SK-N-SH treated with all-trans-retinoic acid at 6 μM for 48 hours (cell line): ENCODE data around the gene SIL1.

Experiments
- ARNTL ChIP-seq: fragments of 450-650 bp; formaldehyde crosslinking; IDR thresholded peaks from 2 replicates; pipeline ENCODE4 v1.5.0; 2020; ENCODE audit warnings: low read depth, mild to moderate bottlenecking, moderate library complexity, borderline replicate concordance
- ZFP3 ChIP-seq: fragments of 250-450 bp; sonication (Bioruptor Pico); IDR thresholded peaks from 2 replicates; pipeline ENCODE4 v1.5.0; 2020; ENCODE audit warnings: mild to moderate bottlenecking, moderate library complexity
- ZNF565 ChIP-seq: fragments of 450-650 bp; formaldehyde crosslinking; conservative IDR thresholded peaks from 2 replicates; pipeline ENCODE4 v1.5.0; 2020; ENCODE audit warnings: low read depth, mild to moderate bottlenecking, moderate library complexity
- TF ChIP-seq, protein P1 (sequence below): fragments of 250-450 bp; sonication (Bioruptor Pico); IDR thresholded peaks from 2 replicates; pipeline ENCODE4 v1.8.0; 2021; ENCODE audit warnings: low read depth, mild to moderate bottlenecking, moderate library complexity, borderline replicate concordance

DNA sequence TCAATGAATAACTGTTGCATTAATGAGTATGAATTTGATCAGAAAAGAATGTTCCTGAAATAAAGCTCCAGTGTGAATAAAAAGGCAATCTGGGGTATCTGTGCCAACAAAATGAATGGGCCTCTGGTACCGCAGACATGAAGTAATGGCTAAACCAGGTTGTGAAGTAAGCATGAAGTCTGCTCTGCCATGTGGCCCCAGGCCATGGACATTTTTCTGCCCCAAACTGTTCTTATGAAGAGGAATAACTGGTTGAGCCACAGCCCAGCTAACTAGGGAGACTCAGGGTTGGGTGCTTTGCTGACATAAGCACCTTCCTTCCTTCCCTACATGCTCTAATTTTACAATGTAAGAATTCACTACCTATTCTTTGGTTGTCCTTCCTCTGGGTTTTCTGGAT lies 175.6 kb downstream of the SIL1 start:
- TF ChIP-seq ZNF565, result no peak
- TF ChIP-seq, protein P1, sequence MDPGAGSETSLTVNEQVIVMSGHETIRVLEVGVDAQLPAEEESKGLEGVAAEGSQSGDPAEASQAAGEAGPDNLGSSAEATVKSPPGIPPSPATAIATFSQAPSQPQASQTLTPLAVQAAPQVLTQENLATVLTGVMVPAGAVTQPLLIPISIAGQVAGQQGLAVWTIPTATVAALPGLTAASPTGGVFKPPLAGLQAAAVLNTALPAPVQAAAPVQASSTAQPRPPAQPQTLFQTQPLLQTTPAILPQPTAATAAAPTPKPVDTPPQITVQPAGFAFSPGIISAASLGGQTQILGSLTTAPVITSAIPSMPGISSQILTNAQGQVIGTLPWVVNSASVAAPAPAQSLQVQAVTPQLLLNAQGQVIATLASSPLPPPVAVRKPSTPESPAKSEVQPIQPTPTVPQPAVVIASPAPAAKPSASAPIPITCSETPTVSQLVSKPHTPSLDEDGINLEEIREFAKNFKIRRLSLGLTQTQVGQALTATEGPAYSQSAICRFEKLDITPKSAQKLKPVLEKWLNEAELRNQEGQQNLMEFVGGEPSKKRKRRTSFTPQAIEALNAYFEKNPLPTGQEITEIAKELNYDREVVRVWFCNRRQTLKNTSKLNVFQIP, result no peak
- TF ChIP-seq ZFP3 (CRISPR knock-in tag), result no peak
- TF ChIP-seq ARNTL (CRISPR knock-in tag), result no peak
